OCI-LY1 (cell line): Measurements from ENCODE around the gene HES1.

ENCODE experiments used
- H2AFZ ChIP-seq: fragments of 200-600 bp; sonication (generic), shearing (Covaris generic); 2 replicates; pipeline ENCODE4 v1.6.0; 2014; ENCODE audit warnings: antibody characterized with exemption, mild to moderate bottlenecking, low read length
- H3F3A ChIP-seq: fragments of 200-600 bp; sonication (generic), shearing (Covaris generic); 2 replicates; pipeline ENCODE4 v1.6.0; 2014; ENCODE audit warnings: mild to moderate bottlenecking, antibody characterized with exemption, low read length, moderate library complexity; ENCODE audit not compliant: insufficient read depth
- H3K27ac ChIP-seq: fragments of 200-600 bp; sonication (generic); 2 replicates; pipeline ENCODE4 v1.5.1; 2014; ENCODE audit warnings: low read length, mixed run types, mild to moderate bottlenecking, low read depth; ENCODE audit not compliant: poor library complexity, severe bottlenecking
- H3K27me3 ChIP-seq: fragments of 200-600 bp; sonication (generic); 2 replicates; pipeline ENCODE4 v1.6.0; 2014; ENCODE audit warnings: antibody characterized with exemption, mild to moderate bottlenecking, low read length, moderate library complexity; ENCODE audit not compliant: insufficient read depth
- H3K36me3 ChIP-seq: fragments of 200-600 bp; sonication (generic); 2 replicates; pipeline ENCODE4 v1.6.1; 2014; ENCODE audit warnings: mild to moderate bottlenecking, antibody characterized with exemption, low read length, moderate library complexity, mixed read lengths; ENCODE audit not compliant: insufficient read depth
- H3K4me1 ChIP-seq: fragments of 200-600 bp; sonication (generic); 2 replicates; pipeline ENCODE4 v1.5.1; 2014; ENCODE audit warnings: mild to moderate bottlenecking, low read length, moderate library complexity; ENCODE audit not compliant: insufficient read depth, severe bottlenecking
- H3K4me2 ChIP-seq: fragments of 200-600 bp; sonication (generic), shearing (Covaris generic); 2 replicates; pipeline ENCODE4 v1.6.1; 2014; ENCODE audit warnings: low read length
- H3K4me3 ChIP-seq: fragments of 200-600 bp; sonication (generic); 2 replicates; pipeline ENCODE4 v1.5.1; 2014; ENCODE audit warnings: low read length, low read depth, mild to moderate bottlenecking, mixed read lengths; ENCODE audit not compliant: poor library complexity, severe bottlenecking
- H3K79me2 ChIP-seq: fragments of 200-600 bp; shearing (Covaris generic); 2 replicates; pipeline ENCODE4 v1.6.1; 2016; ENCODE audit warnings: mixed run types, low read length, mixed read lengths; ENCODE audit not compliant: insufficient read depth
- H3K9ac ChIP-seq: fragments of 200-600 bp; sonication (generic), shearing (Covaris generic); 2 replicates; pipeline ENCODE4 v1.6.1; 2014; ENCODE audit warnings: mild to moderate bottlenecking, low read length, mixed read lengths
- H3K9me2 ChIP-seq: fragments of 200-600 bp; sonication (generic), shearing (Covaris generic); 2 replicates; pipeline ENCODE4 v1.6.1; 2014; ENCODE audit warnings: low read depth, mild to moderate bottlenecking, low read length, mixed read lengths
- H3K9me3 ChIP-seq: fragments of 200-600 bp; shearing (Covaris generic); 2 replicates; pipeline ENCODE4 v1.6.1; 2014; ENCODE audit warnings: low read length, mixed read lengths
- H4K20me1 ChIP-seq: fragments of 200-600 bp; sonication (generic), shearing (Covaris generic); 2 replicates; pipeline ENCODE4 v1.6.0; 2016; ENCODE audit warnings: mild to moderate bottlenecking, low read length; ENCODE audit not compliant: insufficient read depth
- EZH2 ChIP-seq: fragments of 200-600 bp; sonication (generic), shearing (Covaris generic); IDR thresholded peaks from 2 replicates; pipeline ENCODE4 v1.8.0; 2017; ENCODE audit warnings: borderline replicate concordance, mixed run types, mild to moderate bottlenecking, antibody characterized with exemption, low read length, moderate library complexity, mixed read lengths
- TF ChIP-seq, protein P1 (sequence below): fragments of 200-600 bp; sonication (generic), shearing (Covaris generic); IDR thresholded peaks from 2 replicates; pipeline ENCODE4 v1.5.1; 2017; ENCODE audit warnings: mild to moderate bottlenecking, antibody characterized with exemption, low read length, moderate library complexity, mixed read lengths

HES1 gene

DNA sequence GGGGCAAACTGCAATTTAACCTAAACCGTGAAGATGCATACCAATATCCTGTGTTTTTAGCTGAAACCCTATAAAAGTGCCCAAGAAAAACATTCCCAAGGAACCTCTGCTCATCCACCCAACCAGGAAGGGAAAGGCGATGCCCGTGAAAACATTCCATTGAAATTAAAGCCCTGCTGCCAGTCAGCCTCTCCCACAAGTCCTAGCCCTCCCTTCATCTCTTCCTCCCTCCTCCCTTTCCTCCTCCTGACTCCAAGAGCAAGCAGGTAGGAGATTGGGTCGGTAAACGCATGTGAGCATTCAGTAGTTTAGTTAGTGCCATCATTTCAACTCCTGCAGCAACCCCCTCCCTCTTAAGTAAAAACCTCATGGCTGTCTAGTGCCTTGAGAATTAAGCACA, 27.7 kb downstream of the HES1 start:
- no peak overlapping the region for H3K4me2 ChIP-seq

DNA sequence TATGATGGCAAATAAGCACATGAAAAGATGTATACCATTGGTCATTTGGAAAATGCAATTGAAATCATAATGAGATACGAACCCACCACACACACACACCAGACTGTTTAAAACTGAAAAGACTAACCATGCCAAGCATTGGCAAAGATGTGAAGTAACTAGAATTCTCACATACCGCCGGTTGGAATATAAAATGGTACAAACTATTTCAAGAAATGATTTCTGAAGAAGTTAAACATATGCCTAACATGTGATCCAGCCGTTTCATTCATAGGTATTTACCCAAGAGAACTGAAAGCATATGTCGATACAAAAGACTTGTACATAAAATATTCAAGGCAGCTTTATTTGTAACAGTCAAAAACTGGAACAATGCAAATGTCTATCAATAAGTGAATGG, 28.9 kb downstream of the HES1 start:
- Histone ChIP-seq H3K27me3 (peaks cover 4% of the 10 kb centered on the region; the same call in 1 of the 2 replicates), H3K4me2 (no peak overlapping the region), H3K36me3 (no peaks in the 10 kb centered on the region), H3K27ac (no peak overlapping the region), H3K9me2 (no peaks in the 10 kb centered on the region), H3K4me3 (no peak overlapping the region), H4K20me1 (no peaks in the 10 kb centered on the region), H3K9me3 (no peaks in the 10 kb centered on the region), H3K9ac (no peak overlapping the region), H3K4me1 (no peaks in the 10 kb centered on the region), H3F3A (no peaks in the 10 kb centered on the region), H3K79me2 (no peaks in the 10 kb centered on the region), H2AFZ (no peak overlapping the region)
- no peak for TF ChIP-seq EZH2
- TF ChIP-seq, protein P1, sequence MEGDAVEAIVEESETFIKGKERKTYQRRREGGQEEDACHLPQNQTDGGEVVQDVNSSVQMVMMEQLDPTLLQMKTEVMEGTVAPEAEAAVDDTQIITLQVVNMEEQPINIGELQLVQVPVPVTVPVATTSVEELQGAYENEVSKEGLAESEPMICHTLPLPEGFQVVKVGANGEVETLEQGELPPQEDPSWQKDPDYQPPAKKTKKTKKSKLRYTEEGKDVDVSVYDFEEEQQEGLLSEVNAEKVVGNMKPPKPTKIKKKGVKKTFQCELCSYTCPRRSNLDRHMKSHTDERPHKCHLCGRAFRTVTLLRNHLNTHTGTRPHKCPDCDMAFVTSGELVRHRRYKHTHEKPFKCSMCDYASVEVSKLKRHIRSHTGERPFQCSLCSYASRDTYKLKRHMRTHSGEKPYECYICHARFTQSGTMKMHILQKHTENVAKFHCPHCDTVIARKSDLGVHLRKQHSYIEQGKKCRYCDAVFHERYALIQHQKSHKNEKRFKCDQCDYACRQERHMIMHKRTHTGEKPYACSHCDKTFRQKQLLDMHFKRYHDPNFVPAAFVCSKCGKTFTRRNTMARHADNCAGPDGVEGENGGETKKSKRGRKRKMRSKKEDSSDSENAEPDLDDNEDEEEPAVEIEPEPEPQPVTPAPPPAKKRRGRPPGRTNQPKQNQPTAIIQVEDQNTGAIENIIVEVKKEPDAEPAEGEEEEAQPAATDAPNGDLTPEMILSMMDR = no peak

More for the DNA sequence above, 27.7 kb downstream of the HES1 start:
- no peaks in the 10 kb centered on the region for H3F3A ChIP-seq
- H3K4me1 ChIP-seq = no peaks in the 10 kb centered on the region
- TF ChIP-seq, protein P1 = no peak
- no peak for TF ChIP-seq EZH2
- H3K79me2 ChIP-seq = no peaks in the 10 kb centered on the region
- H3K9me2 ChIP-seq = no peaks in the 10 kb centered on the region
- no peak overlapping the region for H2AFZ ChIP-seq
- no peak overlapping the region for H3K9ac ChIP-seq
- H3K9me3 ChIP-seq = no peaks in the 10 kb centered on the region
- H3K27ac ChIP-seq = no peak overlapping the region
- no peaks in the 10 kb centered on the region for H3K36me3 ChIP-seq
- no peaks in the 10 kb centered on the region for H4K20me1 ChIP-seq
- no peaks in the 10 kb centered on the region for H3K27me3 ChIP-seq
- H3K4me3 ChIP-seq = no peak overlapping the region

DNA sequence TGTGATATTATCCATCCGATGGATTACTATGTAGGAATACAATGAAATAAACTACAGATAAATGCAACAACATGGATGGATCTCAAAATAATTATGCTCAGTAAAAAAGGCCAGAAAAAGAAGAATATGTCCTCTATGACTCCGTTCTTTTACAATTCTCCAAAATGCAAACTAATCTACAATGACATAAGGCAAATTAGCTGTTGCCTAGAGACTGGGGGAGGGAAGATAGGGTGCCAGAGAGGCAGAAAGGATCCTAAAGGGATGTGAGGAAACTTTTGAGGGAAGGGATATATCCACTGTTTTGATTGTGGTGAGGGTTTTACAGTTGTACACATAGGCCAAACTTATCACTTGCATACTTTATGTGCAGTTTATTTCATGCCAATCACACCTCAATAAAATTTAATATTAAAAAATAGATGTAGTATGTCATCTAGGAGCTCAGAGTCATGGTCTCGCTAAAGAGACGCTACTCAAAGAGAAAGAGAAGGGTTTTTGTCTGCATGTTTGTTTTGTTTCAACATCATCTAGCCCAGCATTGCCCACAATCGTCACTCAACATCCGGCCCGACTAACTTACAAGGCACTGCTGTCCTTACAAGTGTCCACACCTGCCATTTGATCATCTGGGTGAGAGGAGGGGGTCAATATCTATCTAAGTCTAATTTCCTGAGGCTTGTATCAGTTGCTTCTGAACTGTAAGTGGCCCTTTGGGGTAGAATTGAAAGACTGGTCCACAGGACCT, 29.5 kb downstream of the HES1 start:
- Histone ChIP-seq H3K4me1 (no peaks in the 10 kb centered on the region), H2AFZ (no peak overlapping the region), H4K20me1 (no peaks in the 10 kb centered on the region), H3K27me3 (peaks cover 6% of the 10 kb centered on the region; the same call in 1 of the 2 replicates), H3K9ac (no peak overlapping the region), H3K9me2 (no peaks in the 10 kb centered on the region), H3K79me2 (no peaks in the 10 kb centered on the region), H3K9me3 (no peaks in the 10 kb centered on the region), H3K36me3 (no peaks in the 10 kb centered on the region), H3K4me2 (no peak overlapping the region), H3K27ac (no peak overlapping the region), H3F3A (no peaks in the 10 kb centered on the region), H3K4me3 (no peak overlapping the region)
- TF ChIP-seq, protein P1 = no peak
- TF ChIP-seq EZH2 = no peak
